ENCODE measurements around the gene PTPN1. TPM values are rescaled to one million over a fixed set of nuclear protein-coding genes. Genes with fewer than 3 reads are reported as not detected.

Gene PTPN1
- total and polyA plus RNA-seq, 2 experiments from 2014 or later = 16.9 to 26.4 TPM

GRCh38 chr20:50519036-50519762 lies 9.0 kb downstream of the PTPN1 start:
- peaks cover 19% of the 10 kb centered on the region for H4K20me1 ChIP-seq (replicated peaks; ENCODE audit: insufficient read depth)
- Mint-ChIP-seq H3K4me3 (no peak overlapping the region), H3K27ac (0 out of 2 replicates have a peak overlapping the region, but pooled peaks have one; percentile 39), H3K9me3 (no peaks in the 10 kb centered on the region), H3K27me3 (ENCODE audit: insufficient read depth, low read depth, poor library complexity) (no peaks in the 10 kb centered on the region), H3K36me3 (ENCODE audit: low read depth) (no peaks in the 10 kb centered on the region), H3K4me1 (peaks cover 11% of the 10 kb centered on the region; the same call in 2 of the 3 replicates)
- H3K79me2 ChIP-seq (replicated peaks; ENCODE audit: insufficient read depth) = peaks cover 100% of the 10 kb centered on the region
- H2AFZ ChIP-seq = no peak overlapping the region
- ATAC-seq (no peak), DNase-seq (ENCODE audit: low spot score) (no peak)
- no peak overlapping the region for H3K4me3 ChIP-seq
- no peak overlapping the region for H3K4me2 ChIP-seq
- H3K36me3 ChIP-seq (ENCODE audit: insufficient read depth) = no peaks in the 10 kb centered on the region
- no peaks in the 10 kb centered on the region for H3K27me3 ChIP-seq (ENCODE audit: insufficient read depth)
- TF ChIP-seq EZH2phosphoT487 (IDR thresholded peaks at IDR 0.05; ENCODE audit: unreplicated experiment) = no peak
- TF ChIP-seq CREB1 (CRISPR knock-in tag; IDR thresholded peaks at IDR 0.05; ENCODE audit: low read depth) = no peak
- TF ChIP-seq EZH2 (IDR thresholded peaks at IDR 0.05; ENCODE audit: low read depth, unreplicated experiment) = no peak
- no peak for TF ChIP-seq CTCF (conservative IDR thresholded peaks at IDR 0.05; ENCODE audit: low read depth in 2 of 2)
- TF ChIP-seq ZNF331 (CRISPR knock-in tag; IDR thresholded peaks at IDR 0.05; ENCODE audit: low read depth) = no peak
- no peak for TF ChIP-seq JUNB (IDR thresholded peaks at IDR 0.05; ENCODE audit: unreplicated experiment)
- no peak for TF ChIP-seq NANOG (IDR thresholded peaks at IDR 0.05; ENCODE audit: borderline replicate concordance)
- no peak for TF ChIP-seq ETS1 (IDR thresholded peaks at IDR 0.05)
- TF ChIP-seq ZNF462 (CRISPR knock-in tag; IDR thresholded peaks at IDR 0.05) = no peak
- no peak for TF ChIP-seq STAT1 (IDR thresholded peaks at IDR 0.05; ENCODE audit: unreplicated experiment)
- no peak for TF ChIP-seq POLR2AphosphoS5 (IDR thresholded peaks at IDR 0.05; ENCODE audit: low read depth)
- no peak for TF ChIP-seq ZNF114 (CRISPR knock-in tag; IDR thresholded peaks at IDR 0.05)
- no peak for TF ChIP-seq REST (IDR thresholded peaks at IDR 0.05; ENCODE audit: unreplicated experiment)
- no peaks in the 10 kb centered on the region for H3F3A ChIP-seq (replicated peaks; ENCODE audit: low read depth)
- H3K9me2 ChIP-seq (ENCODE audit: insufficient read depth) = no peaks in the 10 kb centered on the region
- peaks cover 13% of the 10 kb centered on the region; the same call in 1 of the 2 replicates for H3K4me1 ChIP-seq (ENCODE audit: insufficient read depth)
- no peak overlapping the region for H3K27ac ChIP-seq (ENCODE audit: low read depth)

All from GM23338 (cell line).